Measurements from ENCODE around the gene CX3CL1. TPM values are rescaled to one million over a fixed set of nuclear protein-coding genes. Genes with fewer than 3 reads are reported as not detected.

Gene CX3CL1
- total and polyA plus RNA-seq, 2 experiments from 2014 or later, result 0.33 to 0.71 TPM

DNA sequence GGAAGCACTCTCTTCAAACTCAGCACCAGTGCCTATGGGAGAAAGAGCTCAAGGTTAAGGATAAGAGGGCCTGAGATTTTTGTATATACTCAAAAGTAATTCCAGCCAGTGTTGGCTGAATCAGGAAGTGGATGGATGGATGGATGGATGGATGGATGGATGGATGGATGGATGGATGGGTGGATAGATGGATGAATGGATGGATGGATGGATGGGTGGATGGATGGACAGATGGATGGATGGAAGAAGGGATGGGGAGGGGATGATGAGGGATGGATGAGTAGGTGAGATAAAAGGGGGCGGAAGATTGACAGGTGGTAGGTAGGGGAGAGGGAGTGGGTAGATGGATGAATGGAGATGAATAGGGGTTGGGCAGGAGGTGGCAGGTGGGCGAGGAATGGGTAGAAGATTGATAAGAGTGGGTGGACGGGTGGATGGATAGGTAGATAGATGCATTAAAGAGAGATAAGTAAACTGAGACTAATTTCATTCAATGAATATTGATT lies 4.1 kb downstream of the CX3CL1 start:
- no peak overlapping the region for H3K27ac ChIP-seq
- H3K4me1 ChIP-seq (ENCODE audit: low read depth), result peaks cover 17% of the 10 kb centered on the region
- DNase-seq (ENCODE audit: low read depth in 1 of 2, low spot score in 1 of 2), result no peak
- H3K4me3 ChIP-seq, result no peak overlapping the region
- no peaks in the 10 kb centered on the region for H3K9me3 ChIP-seq (ENCODE audit: low read depth)
- TF ChIP-seq, protein P1, sequence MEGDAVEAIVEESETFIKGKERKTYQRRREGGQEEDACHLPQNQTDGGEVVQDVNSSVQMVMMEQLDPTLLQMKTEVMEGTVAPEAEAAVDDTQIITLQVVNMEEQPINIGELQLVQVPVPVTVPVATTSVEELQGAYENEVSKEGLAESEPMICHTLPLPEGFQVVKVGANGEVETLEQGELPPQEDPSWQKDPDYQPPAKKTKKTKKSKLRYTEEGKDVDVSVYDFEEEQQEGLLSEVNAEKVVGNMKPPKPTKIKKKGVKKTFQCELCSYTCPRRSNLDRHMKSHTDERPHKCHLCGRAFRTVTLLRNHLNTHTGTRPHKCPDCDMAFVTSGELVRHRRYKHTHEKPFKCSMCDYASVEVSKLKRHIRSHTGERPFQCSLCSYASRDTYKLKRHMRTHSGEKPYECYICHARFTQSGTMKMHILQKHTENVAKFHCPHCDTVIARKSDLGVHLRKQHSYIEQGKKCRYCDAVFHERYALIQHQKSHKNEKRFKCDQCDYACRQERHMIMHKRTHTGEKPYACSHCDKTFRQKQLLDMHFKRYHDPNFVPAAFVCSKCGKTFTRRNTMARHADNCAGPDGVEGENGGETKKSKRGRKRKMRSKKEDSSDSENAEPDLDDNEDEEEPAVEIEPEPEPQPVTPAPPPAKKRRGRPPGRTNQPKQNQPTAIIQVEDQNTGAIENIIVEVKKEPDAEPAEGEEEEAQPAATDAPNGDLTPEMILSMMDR (IDR thresholded peaks at IDR 0.05; ENCODE audit: low read depth, low read length), result no peak
- H3K36me3 ChIP-seq, result no peaks in the 10 kb centered on the region
- no peaks in the 10 kb centered on the region for H3K27me3 ChIP-seq

DNA sequence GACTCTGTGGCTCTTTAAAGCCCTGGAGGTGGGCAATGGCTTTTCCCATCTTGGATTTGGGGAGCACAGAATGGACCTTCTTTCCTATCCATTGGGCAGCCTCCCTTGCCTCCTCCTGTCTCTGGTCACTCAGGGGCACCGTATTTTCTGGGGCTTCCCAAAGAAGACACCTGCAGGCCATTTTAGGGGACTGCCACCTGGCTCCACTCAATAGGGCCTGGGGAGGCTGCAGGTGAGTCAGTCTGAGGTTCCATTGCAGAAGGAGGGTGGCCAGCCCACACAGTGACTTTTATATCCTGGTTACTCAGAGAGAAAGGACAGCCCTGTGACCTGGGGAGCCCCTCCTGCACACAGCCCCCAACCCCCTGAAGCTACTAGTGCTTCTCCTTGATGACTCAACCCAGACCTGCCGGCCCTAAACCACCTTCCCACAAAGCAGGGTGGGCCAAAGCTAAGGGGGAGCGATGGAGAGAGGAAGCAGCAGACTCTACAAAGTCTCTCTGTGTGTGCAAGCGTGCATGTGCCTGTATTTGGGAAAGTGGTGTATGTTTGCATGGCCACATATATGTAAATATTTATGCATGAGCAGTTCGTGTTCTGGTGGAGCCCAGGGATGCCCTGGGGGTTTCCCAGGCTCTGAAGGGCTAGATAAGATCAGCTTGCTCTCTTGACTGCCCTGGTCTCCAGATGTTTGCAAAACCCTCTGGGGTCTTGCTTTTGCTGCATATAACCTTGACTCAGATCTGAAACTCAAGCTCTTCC lies 5.0 kb downstream of the CX3CL1 start:
- peaks cover 14% of the 10 kb centered on the region for H3K4me1 ChIP-seq (ENCODE audit: low read depth)
- no peaks in the 10 kb centered on the region for H3K36me3 ChIP-seq
- H3K27ac ChIP-seq, result no peak overlapping the region
- TF ChIP-seq, protein P1 (IDR thresholded peaks at IDR 0.05; ENCODE audit: low read depth, low read length), result no peak
- H3K4me3 ChIP-seq, result no peak overlapping the region
- H3K9me3 ChIP-seq (ENCODE audit: low read depth), result no peaks in the 10 kb centered on the region
- peak in 1 of 2 donors; percentile 6 for DNase-seq (ENCODE audit: low read depth in 1 of 2, low spot score in 1 of 2)
- H3K27me3 ChIP-seq, result no peaks in the 10 kb centered on the region

DNA sequence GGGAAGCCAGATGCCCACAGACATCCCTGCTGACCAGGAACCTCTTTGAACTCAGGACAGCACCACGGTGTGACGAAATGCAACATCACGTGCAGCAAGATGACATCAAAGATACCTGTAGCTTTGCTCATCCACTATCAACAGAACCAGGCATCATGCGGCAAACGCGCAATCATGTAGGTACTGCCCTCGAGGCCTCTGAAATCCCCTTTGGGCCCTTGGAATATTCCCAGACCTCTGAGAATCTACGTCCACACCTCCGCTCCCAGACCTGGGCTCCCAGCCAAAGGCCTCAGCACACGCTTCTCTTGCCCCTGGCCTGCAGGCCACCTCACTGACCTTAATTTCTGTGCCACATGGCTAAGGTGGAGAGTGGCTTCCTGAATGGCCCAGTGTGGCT lies 7.3 kb downstream of the CX3CL1 start:
- Histone ChIP-seq H3K9me3 (ENCODE audit: low read depth) (no peaks in the 10 kb centered on the region), H3K4me1 (ENCODE audit: low read depth) (no peaks in the 10 kb centered on the region), H3K27me3 (no peaks in the 10 kb centered on the region), H3K4me3 (no peak overlapping the region), H3K27ac (no peak overlapping the region), H3K36me3 (no peaks in the 10 kb centered on the region)
- DNase-seq (ENCODE audit: low read depth in 1 of 2, low spot score in 1 of 2), result peak in 1 of 2 donors; percentile 16
- TF ChIP-seq, protein P1 (IDR thresholded peaks at IDR 0.05; ENCODE audit: low read depth, low read length), result no peak

DNA sequence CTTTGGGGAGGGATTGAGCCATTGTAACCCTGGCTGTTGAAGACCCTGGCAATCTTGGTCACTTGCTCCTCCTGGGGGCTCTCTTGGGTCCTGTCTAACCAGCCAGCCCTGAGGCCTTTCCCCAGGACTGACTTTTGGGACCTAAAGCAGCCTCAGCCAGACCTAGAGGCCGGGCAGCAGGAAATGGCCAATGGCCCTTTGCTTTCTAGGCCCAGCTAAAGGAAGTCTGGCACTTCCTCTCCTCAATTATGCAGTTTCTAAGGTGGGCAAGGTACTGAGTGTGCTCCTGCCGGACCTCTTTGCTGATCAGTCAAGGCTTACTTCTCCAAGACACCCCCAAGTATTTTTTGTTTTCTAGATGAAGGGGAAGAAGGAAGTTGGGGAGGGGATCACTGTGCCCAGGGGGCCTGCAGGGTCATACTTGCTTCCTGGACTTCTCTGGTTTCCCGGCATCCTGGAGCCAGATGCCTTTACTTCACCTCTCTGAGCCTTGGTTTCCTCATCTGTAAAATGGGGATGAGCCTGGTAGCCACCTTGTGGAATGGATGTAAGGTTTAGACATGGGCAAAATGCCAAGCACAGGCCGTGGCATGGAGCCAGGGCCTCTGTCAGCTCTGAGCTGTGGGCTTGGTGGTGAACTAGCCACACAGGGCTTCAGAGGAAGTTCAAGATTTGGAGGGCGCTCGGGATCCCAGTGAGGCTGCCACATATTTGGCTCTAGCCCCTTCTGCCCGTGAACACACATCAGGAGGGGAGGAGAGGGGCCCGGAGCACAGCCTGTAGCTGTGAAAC lies 8.6 kb downstream of the CX3CL1 start:
- H3K4me1 ChIP-seq (ENCODE audit: low read depth), result no peaks in the 10 kb centered on the region
- TF ChIP-seq, protein P1 (IDR thresholded peaks at IDR 0.05; ENCODE audit: low read depth, low read length), result no peak
- no peaks in the 10 kb centered on the region for H3K36me3 ChIP-seq
- H3K9me3 ChIP-seq (ENCODE audit: low read depth), result no peaks in the 10 kb centered on the region
- H3K27me3 ChIP-seq, result no peaks in the 10 kb centered on the region
- DNase-seq (ENCODE audit: low read depth in 1 of 2, low spot score in 1 of 2), result peak in 1 of 2 donors; percentile 62
- H3K4me3 ChIP-seq, result no peak overlapping the region
- H3K27ac ChIP-seq, result no peak overlapping the region

DNA sequence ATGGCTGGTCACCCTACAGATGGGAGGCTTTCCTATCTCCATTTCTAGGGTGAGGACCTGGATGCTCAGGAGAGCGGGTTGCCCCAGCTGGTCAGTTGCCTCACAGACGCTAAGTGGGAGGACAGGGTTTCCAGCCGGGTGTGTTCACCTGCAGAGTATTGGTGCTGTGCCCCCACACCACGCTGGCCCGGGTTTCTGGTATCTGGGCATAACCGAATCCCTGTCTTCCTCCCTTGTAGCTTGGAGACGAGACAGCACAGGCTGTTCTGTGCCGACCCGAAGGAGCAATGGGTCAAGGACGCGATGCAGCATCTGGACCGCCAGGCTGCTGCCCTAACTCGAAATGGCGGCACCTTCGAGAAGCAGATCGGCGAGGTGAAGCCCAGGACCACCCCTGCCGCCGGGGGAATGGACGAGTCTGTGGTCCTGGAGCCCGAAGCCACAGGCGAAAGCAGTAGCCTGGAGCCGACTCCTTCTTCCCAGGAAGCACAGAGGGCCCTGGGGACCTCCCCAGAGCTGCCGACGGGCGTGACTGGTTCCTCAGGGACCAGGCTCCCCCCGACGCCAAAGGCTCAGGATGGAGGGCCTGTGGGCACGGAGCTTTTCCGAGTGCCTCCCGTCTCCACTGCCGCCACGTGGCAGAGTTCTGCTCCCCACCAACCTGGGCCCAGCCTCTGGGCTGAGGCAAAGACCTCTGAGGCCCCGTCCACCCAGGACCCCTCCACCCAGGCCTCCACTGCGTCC lies 9.7 kb downstream of the CX3CL1 start:
- Histone ChIP-seq H3K4me3 (no peak overlapping the region), H3K4me1 (ENCODE audit: low read depth) (no peaks in the 10 kb centered on the region), H3K27ac (no peak overlapping the region), H3K9me3 (ENCODE audit: low read depth) (no peaks in the 10 kb centered on the region), H3K27me3 (no peaks in the 10 kb centered on the region), H3K36me3 (no peaks in the 10 kb centered on the region)
- TF ChIP-seq, protein P1 (IDR thresholded peaks at IDR 0.05; ENCODE audit: low read depth, low read length), result no peak
- no peak for DNase-seq (ENCODE audit: low read depth in 1 of 2, low spot score in 1 of 2)
